ENCODE results near the gene ZNF862. TPM values are rescaled to one million over a fixed set of nuclear protein-coding genes. Genes with fewer than 3 reads are reported as not detected.

Gene ZNF862
- total RNA-seq, 2 donors from 2014 or later: 11.4 to 17.3 TPM

DNA sequence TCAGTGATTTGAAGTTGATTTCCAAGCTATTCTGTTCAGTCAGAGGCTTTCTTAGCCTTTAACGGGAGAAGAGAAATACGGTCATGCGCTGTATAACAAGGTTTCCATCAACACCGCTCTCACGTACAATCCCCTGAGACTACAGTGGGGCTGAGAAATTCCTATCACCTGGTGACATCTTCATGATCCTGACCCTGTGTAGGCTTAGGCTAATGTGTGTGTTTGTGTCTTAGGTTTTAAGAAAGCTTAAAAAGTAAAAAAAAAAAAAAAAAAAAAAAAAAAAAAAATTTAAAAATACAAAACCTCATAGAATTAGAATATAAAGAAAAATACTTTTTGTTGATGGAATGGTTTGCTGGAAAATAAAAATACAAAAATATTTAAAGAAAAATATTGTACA is 1.8 kb downstream of the ZNF862 start:
- Histone ChIP-seq H3K9me3 (no peaks in the 10 kb centered on the region), H3K27ac (no peak overlapping the region), H3K4me3 (no peak overlapping the region), H3K27me3 (replicated peaks; ENCODE audit: insufficient read depth) (no peaks in the 10 kb centered on the region), H3K36me3 (no peaks in the 10 kb centered on the region), H3K4me1 (ENCODE audit: control insufficient read depth in 1 of 2, low read depth in 2 of 2) (peaks cover 8 to 11% of the 10 kb centered on the region in 2 donors)
- TF ChIP-seq, protein P1, sequence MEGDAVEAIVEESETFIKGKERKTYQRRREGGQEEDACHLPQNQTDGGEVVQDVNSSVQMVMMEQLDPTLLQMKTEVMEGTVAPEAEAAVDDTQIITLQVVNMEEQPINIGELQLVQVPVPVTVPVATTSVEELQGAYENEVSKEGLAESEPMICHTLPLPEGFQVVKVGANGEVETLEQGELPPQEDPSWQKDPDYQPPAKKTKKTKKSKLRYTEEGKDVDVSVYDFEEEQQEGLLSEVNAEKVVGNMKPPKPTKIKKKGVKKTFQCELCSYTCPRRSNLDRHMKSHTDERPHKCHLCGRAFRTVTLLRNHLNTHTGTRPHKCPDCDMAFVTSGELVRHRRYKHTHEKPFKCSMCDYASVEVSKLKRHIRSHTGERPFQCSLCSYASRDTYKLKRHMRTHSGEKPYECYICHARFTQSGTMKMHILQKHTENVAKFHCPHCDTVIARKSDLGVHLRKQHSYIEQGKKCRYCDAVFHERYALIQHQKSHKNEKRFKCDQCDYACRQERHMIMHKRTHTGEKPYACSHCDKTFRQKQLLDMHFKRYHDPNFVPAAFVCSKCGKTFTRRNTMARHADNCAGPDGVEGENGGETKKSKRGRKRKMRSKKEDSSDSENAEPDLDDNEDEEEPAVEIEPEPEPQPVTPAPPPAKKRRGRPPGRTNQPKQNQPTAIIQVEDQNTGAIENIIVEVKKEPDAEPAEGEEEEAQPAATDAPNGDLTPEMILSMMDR (IDR thresholded peaks at IDR 0.05): no peak
- DNase-seq (ENCODE audit: low spot score) (no peak), ATAC-seq (ENCODE audit: insufficient number of reproducible peaks, low FRiP score, low read depth) (no peak)

- Histone ChIP-seq H3K4me1 (ENCODE audit: control insufficient read depth in 1 of 2, low read depth in 2 of 2) (peaks cover 8 to 11% of the 10 kb centered on the region in 2 donors), H3K4me3 (no peak overlapping the region), H3K36me3 (peaks cover 8% of the 10 kb centered on the region), H3K27me3 (replicated peaks; ENCODE audit: insufficient read depth) (no peaks in the 10 kb centered on the region), H3K27ac (no peak overlapping the region), H3K9me3 (no peaks in the 10 kb centered on the region)
- DNase-seq (ENCODE audit: low spot score) (no peak), ATAC-seq (ENCODE audit: insufficient number of reproducible peaks, low FRiP score, low read depth) (no peak)
- TF ChIP-seq, protein P1 (IDR thresholded peaks at IDR 0.05): no peak
Measured at GRCh38 chr7:149843566-149843965, 5.4 kb downstream of the ZNF862 start.

GRCh38 chr7:149844445-149844844 is 6.3 kb downstream of the ZNF862 start:
- no peak for DNase-seq (ENCODE audit: low spot score)
- TF ChIP-seq, protein P1 (IDR thresholded peaks at IDR 0.05): no peak
- peaks cover 1 to 4% of the 10 kb centered on the region in 2 donors for H3K4me1 ChIP-seq (ENCODE audit: control insufficient read depth in 1 of 2, low read depth in 2 of 2)

DNA sequence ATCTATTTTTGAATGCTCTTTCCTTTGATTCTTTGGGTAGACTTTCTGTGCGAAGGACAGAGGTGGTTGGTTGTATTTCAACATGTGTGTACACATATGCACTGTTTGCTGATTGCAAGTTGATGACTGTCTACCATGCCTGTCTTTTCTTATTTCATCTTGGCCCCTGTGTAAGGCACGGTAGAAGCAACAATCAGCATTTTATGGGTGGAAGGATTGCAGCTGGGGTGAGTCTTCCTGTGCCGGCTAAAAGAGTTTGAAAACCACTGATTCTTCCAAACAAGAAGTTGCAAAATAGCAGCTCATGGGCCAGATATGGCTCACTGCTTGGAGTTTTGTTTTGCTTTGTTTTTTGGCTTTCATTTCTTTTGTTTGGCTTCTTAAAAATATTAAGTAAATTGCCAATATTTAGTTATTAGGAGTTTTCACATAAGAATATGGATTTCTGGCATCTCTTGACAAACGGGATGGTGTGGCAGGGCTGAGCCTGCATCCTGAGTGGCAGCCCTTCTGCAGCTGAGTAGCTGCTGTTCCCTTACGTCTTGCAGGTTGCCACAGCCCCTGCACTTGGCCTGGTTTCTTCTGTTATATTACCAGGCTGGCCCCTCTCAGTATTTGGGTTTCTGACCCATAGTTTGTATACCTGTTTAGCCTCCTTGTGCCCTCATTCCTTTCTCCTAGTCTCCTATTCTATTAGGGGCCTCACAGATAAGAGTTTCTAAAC is 7.2 kb downstream of the ZNF862 start:
- TF ChIP-seq, protein P1 (IDR thresholded peaks at IDR 0.05): no peak
- no peaks in the 10 kb centered on the region for H3K9me3 ChIP-seq
- DNase-seq (ENCODE audit: low spot score) (no peak), ATAC-seq (ENCODE audit: insufficient number of reproducible peaks, low FRiP score, low read depth) (no peak)
- no peak overlapping the region for H3K27ac ChIP-seq
- peaks cover 15% of the 10 kb centered on the region for H3K36me3 ChIP-seq
- H3K4me3 ChIP-seq: no peak overlapping the region
- no peaks in the 10 kb centered on the region for H3K27me3 ChIP-seq (replicated peaks; ENCODE audit: insufficient read depth)
- H3K4me1 ChIP-seq (ENCODE audit: control insufficient read depth in 1 of 2, low read depth in 2 of 2): no peaks in the 10 kb centered on the region

More at GRCh38 chr7:149844445-149844844, 6.3 kb downstream of the ZNF862 start:
- Histone ChIP-seq H3K27me3 (replicated peaks; ENCODE audit: insufficient read depth) (no peaks in the 10 kb centered on the region), H3K9me3 (no peaks in the 10 kb centered on the region), H3K36me3 (peaks cover 8% of the 10 kb centered on the region), H3K27ac (no peak overlapping the region), H3K4me3 (no peak overlapping the region)
- no peak for ATAC-seq (ENCODE audit: insufficient number of reproducible peaks, low FRiP score, low read depth)

DNA sequence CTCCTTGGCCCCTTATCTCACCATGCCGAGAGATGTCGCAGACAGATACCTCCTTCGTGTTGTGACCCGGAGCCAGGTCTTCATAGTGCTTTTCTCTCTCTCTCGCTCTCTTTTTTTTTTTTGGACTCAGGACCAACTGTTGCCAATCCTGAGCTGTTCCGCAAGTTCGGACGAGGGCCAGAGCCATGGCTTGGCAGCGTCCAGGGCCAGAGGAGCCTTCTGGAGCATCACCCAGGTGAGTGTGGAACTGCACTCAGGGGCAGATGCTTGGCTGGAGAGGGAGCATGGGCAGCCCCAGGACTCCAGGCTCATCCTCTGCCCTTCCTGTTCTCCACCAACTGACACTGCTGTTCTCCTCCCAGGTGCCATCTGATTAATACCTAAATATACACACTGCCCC is 7.8 kb downstream of the ZNF862 start:
- H3K36me3 ChIP-seq: peaks cover 20% of the 10 kb centered on the region
- H3K4me1 ChIP-seq (ENCODE audit: control insufficient read depth in 1 of 2, low read depth in 2 of 2): no peaks in the 10 kb centered on the region
- H3K27ac ChIP-seq: no peak overlapping the region
- DNase-seq (ENCODE audit: low spot score) (no peak), ATAC-seq (ENCODE audit: insufficient number of reproducible peaks, low FRiP score, low read depth) (no peak)
- H3K4me3 ChIP-seq: no peak overlapping the region
- no peaks in the 10 kb centered on the region for H3K27me3 ChIP-seq (replicated peaks; ENCODE audit: insufficient read depth)
- TF ChIP-seq, protein P1 (IDR thresholded peaks at IDR 0.05): no peak
- no peaks in the 10 kb centered on the region for H3K9me3 ChIP-seq
